HL-60 (cell line): ENCODE data around the gene SLC23A2.

ENCODE experiments used
- POLR2AphosphoS5 ChIP-seq: IDR thresholded peaks from 2 replicates; pipeline ENCODE4 v1.6.1; 2012; ENCODE audit warnings: low read depth
- TF ChIP-seq, protein P1 (sequence below): IDR thresholded peaks from one replicate; pipeline ENCODE4 v1.5.1; 2011; ENCODE audit warnings: low read length, control low read depth, inconsistent platforms; ENCODE audit not compliant: insufficient read depth

DNA sequence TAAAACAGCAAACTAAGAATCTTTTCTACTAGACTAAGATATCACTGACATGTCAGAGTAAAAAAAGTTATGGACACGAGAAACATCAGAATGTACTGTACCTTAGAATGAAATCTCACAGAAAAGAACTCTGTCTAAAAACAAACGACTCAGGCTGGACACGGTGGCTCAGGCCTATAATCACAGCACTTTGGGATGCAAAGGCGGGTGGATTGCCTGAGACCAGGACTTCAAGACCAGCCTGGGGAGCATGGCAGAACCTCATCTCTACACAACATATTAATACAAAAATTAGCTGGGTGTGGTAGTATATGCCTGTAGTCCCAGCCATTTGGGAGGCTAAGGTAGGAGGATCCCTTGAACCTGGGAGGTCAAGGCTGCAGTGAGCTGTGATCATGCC, 157.0 kb downstream of the SLC23A2 start:
- TF ChIP-seq, protein P1, sequence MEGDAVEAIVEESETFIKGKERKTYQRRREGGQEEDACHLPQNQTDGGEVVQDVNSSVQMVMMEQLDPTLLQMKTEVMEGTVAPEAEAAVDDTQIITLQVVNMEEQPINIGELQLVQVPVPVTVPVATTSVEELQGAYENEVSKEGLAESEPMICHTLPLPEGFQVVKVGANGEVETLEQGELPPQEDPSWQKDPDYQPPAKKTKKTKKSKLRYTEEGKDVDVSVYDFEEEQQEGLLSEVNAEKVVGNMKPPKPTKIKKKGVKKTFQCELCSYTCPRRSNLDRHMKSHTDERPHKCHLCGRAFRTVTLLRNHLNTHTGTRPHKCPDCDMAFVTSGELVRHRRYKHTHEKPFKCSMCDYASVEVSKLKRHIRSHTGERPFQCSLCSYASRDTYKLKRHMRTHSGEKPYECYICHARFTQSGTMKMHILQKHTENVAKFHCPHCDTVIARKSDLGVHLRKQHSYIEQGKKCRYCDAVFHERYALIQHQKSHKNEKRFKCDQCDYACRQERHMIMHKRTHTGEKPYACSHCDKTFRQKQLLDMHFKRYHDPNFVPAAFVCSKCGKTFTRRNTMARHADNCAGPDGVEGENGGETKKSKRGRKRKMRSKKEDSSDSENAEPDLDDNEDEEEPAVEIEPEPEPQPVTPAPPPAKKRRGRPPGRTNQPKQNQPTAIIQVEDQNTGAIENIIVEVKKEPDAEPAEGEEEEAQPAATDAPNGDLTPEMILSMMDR: no peak
- no peak for TF ChIP-seq POLR2AphosphoS5
